ENCODE measurements around the gene SLC20A1. TPM values are rescaled to one million over a fixed set of nuclear protein-coding genes. Genes with fewer than 3 reads are reported as not detected.
A peak's percentile ranks its signal among the peaks of the same experiment; 100 is the strongest.
"Not testable (repeated sequence)": the region's sequence is repeated elsewhere in the genome, so short reads cannot be mapped to it uniquely, and the experiment has no call there.

SLC20A1 gene
- total RNA-seq, 3 donors from 2014 or later, result 26.1 to 46.8 (median 42.6) TPM

GRCh38 chr2:112706170-112706664 is 60.5 kb downstream of the SLC20A1 start:
- no peak overlapping the region for H3K27ac ChIP-seq
- TF ChIP-seq POLR2AphosphoS5 (IDR thresholded peaks at IDR 0.05) (no peak), POLR2A (IDR thresholded peaks at IDR 0.05) (no peak)
- TF ChIP-seq, protein P1, sequence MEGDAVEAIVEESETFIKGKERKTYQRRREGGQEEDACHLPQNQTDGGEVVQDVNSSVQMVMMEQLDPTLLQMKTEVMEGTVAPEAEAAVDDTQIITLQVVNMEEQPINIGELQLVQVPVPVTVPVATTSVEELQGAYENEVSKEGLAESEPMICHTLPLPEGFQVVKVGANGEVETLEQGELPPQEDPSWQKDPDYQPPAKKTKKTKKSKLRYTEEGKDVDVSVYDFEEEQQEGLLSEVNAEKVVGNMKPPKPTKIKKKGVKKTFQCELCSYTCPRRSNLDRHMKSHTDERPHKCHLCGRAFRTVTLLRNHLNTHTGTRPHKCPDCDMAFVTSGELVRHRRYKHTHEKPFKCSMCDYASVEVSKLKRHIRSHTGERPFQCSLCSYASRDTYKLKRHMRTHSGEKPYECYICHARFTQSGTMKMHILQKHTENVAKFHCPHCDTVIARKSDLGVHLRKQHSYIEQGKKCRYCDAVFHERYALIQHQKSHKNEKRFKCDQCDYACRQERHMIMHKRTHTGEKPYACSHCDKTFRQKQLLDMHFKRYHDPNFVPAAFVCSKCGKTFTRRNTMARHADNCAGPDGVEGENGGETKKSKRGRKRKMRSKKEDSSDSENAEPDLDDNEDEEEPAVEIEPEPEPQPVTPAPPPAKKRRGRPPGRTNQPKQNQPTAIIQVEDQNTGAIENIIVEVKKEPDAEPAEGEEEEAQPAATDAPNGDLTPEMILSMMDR (IDR thresholded peaks at IDR 0.05), result no peak
- no peaks in the 10 kb centered on the region for H3K4me1 ChIP-seq
- H3K4me3 ChIP-seq, result no peak overlapping the region
- intact Hi-C loops (cut with DNase I; ENCODE audit: low total_unique reads), result no loop called here
- no peaks in the 10 kb centered on the region for H3K36me3 ChIP-seq
- H3K9me3 ChIP-seq, result no peaks in the 10 kb centered on the region
- H3K27me3 ChIP-seq, result no peaks in the 10 kb centered on the region
- DNase-seq (ENCODE audit: low spot score in 2 of 2), result no peak

- H3K27me3 ChIP-seq; H3K36me3 ChIP-seq; H3K4me3 ChIP-seq; H3K27ac ChIP-seq; H3K9me3 ChIP-seq; intact Hi-C loops (cut with DNase I; ENCODE audit: low total_unique reads); H3K4me1 ChIP-seq: not testable (repeated sequence)
- DNase-seq (ENCODE audit: low spot score in 2 of 2), result peak in 1 of 2 donors; percentile 0
Measured at GRCh38 chr2:112706947-112707346, 61.2 kb downstream of the SLC20A1 start.

GRCh38 chr2:112708968-112709367 is 63.2 kb downstream of the SLC20A1 start:
- Histone ChIP-seq H3K4me1 (no peaks in the 10 kb centered on the region), H3K4me3 (no peak overlapping the region)
- intact Hi-C loops (cut with DNase I; ENCODE audit: low total_unique reads), result no loop called here

DNA sequence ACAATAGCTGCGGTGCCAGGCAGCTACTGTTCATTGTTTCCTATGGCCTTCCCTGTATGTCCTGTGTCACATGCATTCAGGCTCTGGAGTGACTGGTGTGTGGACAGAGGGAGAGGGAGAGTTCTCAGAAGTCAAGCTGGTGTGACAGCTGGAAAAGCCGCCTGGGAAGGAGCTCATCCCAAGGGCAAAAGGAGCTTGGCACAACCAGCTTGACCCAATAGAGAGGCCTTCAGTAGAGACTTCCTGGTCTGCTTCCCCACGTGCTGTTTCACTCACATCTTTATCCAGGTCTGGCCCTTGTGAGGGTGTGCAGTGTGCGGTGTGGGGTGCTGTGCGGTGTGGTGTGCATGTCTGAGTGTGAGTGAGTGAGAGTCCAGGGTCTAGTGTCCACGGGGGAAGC is 64.0 kb downstream of the SLC20A1 start:
- intact Hi-C loops (cut with DNase I; ENCODE audit: low total_unique reads), result no loop called here
- DNase-seq (ENCODE audit: low spot score in 2 of 2), result no peak

More at GRCh38 chr2:112708968-112709367, 63.2 kb downstream of the SLC20A1 start:
- no peaks in the 10 kb centered on the region for H3K9me3 ChIP-seq
- no peak overlapping the region for H3K27ac ChIP-seq
- no peak for DNase-seq (ENCODE audit: low spot score in 2 of 2)
- TF ChIP-seq, protein P1 (IDR thresholded peaks at IDR 0.05), result no peak
- TF ChIP-seq POLR2AphosphoS5 (IDR thresholded peaks at IDR 0.05) (no peak), POLR2A (IDR thresholded peaks at IDR 0.05) (no peak)
- no peaks in the 10 kb centered on the region for H3K27me3 ChIP-seq
- no peaks in the 10 kb centered on the region for H3K36me3 ChIP-seq

DNA sequence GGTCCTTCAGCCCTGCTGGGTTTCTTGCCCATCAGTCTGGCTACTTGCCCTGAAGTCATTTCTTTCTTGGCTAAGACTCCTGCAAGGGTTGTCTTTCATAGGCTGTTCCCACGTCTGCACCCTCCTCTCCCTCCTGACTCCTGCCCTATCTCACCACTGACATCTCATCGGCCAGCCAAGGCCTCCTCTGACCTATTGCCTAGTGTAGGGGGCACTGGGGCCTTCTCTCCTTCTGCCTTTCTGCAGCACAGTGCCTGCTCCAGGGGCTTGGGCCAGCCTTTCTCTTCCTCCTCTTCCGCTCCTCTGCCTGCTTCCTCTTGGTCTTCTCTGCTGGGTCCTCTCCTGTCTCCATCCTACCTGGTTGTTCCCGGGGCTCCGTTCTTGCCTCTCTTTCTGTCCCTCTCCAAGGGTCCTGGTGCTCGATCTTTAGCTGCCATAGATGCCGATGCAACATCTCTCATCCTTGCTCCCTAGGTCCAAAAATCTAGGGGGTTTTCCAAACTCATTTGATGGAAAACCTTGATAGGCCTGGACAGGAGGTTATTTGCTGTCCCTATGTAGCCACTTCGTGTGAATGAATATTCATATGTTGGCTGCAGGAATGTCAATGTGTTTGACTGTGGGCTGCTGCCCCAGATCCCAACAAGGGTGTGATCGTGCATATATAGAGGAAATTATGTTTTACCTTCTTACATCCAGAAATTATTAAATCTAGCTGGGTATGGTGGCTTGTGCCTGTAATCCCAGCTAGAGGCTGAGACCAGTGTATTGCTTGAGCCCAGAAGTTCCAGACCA is 65.4 kb downstream of the SLC20A1 start:
- no peak for DNase-seq (ENCODE audit: low spot score in 2 of 2)
- TF ChIP-seq POLR2AphosphoS5 (IDR thresholded peaks at IDR 0.05) (no peak), POLR2A (IDR thresholded peaks at IDR 0.05) (no peak)
- TF ChIP-seq, protein P1 (IDR thresholded peaks at IDR 0.05), result no peak
- H3K9me3 ChIP-seq, result no peaks in the 10 kb centered on the region

More for the DNA sequence above, 64.0 kb downstream of the SLC20A1 start:
- no peaks in the 10 kb centered on the region for H3K4me1 ChIP-seq
- no peak overlapping the region for H3K4me3 ChIP-seq
- TF ChIP-seq POLR2A (IDR thresholded peaks at IDR 0.05) (no peak), POLR2AphosphoS5 (IDR thresholded peaks at IDR 0.05) (no peak)
- TF ChIP-seq, protein P1 (IDR thresholded peaks at IDR 0.05), result no peak
- no peaks in the 10 kb centered on the region for H3K36me3 ChIP-seq
- H3K27ac ChIP-seq, result no peak overlapping the region
- H3K9me3 ChIP-seq, result no peaks in the 10 kb centered on the region
- H3K27me3 ChIP-seq, result no peaks in the 10 kb centered on the region

More for the DNA sequence above, 65.4 kb downstream of the SLC20A1 start:
- Histone ChIP-seq H3K27ac (no peak overlapping the region), H3K27me3 (no peaks in the 10 kb centered on the region), H3K4me3 (no peak overlapping the region), H3K4me1 (no peaks in the 10 kb centered on the region), H3K36me3 (no peaks in the 10 kb centered on the region)
- intact Hi-C loops (cut with DNase I; ENCODE audit: low total_unique reads), result no loop called here
